PFSK-1 (cell line): Measurements from ENCODE around the gene ACADM.

Source experiments
- POLR2AphosphoS5 ChIP-seq: IDR thresholded peaks from 2 replicates; pipeline ENCODE4 v1.6.1; 2012; ENCODE audit warnings: low read depth, mild to moderate bottlenecking, control low read depth, low read length, moderate library complexity
- TAF1 ChIP-seq: IDR thresholded peaks from 2 replicates; pipeline ENCODE4 v1.6.1; 2012; ENCODE audit warnings: low read length, control low read depth, borderline replicate concordance; ENCODE audit not compliant: insufficient read depth
- TF ChIP-seq, protein P1 (sequence below), 2 experiments: IDR thresholded peaks; 2 replicates each; pipeline versions ENCODE4 v1.6.1 to v1.8.0; 2011 to 2012; ENCODE audit warnings: low read depth in 2 of 2, low read length in 2 of 2, control low read depth in 1 of 2, inconsistent platforms in 1 of 2, mild to moderate bottlenecking in 1 of 2, moderate library complexity in 1 of 2; ENCODE audit not compliant: insufficient read depth in 1 of 2

DNA sequence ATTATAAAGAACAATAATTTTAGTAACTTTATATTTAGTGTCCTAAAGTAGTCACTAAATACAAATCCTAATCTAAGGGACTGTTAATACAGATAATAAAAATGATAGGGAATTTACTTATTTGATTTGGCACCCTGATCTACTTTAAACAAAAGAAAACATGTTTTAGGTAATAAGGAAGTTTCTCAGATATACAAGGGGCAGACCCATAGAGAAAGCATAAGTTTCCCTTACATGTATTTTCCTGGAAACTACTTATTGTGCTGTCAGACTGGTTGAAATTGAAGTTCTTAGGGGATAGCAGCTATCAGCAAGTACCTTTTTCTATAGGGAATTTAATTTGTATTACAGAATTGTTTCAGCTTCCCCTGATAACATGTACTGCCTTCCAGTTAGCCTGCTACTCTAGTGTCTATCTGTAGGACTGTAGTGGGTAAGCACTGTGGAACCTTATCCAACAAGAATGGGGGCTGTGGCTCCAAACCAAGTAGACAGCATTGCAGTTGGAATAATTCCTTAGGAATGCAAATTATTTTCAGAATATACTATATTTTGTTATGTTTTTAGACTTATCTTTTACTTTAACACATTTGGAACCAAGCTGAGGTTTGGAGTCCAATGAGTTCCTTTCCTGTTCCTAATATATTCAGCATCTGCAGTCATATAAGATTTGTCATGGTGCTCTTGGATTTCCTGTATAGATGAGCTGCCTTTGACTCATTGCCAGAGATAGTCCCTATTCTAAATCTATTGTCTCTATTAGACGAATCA is 86.9 kb downstream of the ACADM start:
- TF ChIP-seq POLR2AphosphoS5, result no peak
- TF ChIP-seq, protein P1, sequence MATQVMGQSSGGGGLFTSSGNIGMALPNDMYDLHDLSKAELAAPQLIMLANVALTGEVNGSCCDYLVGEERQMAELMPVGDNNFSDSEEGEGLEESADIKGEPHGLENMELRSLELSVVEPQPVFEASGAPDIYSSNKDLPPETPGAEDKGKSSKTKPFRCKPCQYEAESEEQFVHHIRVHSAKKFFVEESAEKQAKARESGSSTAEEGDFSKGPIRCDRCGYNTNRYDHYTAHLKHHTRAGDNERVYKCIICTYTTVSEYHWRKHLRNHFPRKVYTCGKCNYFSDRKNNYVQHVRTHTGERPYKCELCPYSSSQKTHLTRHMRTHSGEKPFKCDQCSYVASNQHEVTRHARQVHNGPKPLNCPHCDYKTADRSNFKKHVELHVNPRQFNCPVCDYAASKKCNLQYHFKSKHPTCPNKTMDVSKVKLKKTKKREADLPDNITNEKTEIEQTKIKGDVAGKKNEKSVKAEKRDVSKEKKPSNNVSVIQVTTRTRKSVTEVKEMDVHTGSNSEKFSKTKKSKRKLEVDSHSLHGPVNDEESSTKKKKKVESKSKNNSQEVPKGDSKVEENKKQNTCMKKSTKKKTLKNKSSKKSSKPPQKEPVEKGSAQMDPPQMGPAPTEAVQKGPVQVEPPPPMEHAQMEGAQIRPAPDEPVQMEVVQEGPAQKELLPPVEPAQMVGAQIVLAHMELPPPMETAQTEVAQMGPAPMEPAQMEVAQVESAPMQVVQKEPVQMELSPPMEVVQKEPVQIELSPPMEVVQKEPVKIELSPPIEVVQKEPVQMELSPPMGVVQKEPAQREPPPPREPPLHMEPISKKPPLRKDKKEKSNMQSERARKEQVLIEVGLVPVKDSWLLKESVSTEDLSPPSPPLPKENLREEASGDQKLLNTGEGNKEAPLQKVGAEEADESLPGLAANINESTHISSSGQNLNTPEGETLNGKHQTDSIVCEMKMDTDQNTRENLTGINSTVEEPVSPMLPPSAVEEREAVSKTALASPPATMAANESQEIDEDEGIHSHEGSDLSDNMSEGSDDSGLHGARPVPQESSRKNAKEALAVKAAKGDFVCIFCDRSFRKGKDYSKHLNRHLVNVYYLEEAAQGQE (IDR thresholded peaks at IDR 0.05; ENCODE audit: insufficient read depth in 1 of 2, low read depth in 2 of 2, low read length in 2 of 2), result no peak
- no peak for TF ChIP-seq TAF1
